Upper lobe of left lung (tissue), 6 donors: Measurements from ENCODE around the gene VIT. TPM values are rescaled to one million over a fixed set of nuclear protein-coding genes. Genes with fewer than 3 reads are reported as not detected.

Experiments
- ATAC-seq, 2 donors: fragments of 200-7000 bp; cut with Tn5 transposase; one replicate each; pipeline ENCODE4 v1.9.1; 2022; ENCODE audit warnings: mild to moderate bottlenecking in 2 of 2, moderate library complexity in 2 of 2; ENCODE audit not compliant: low FRiP score in 2 of 2
- DNase-seq, 2 donors: peaks; one replicate each; pipeline ENCODE4 v3.0.0-alpha.2; 2019 to 2020
- H3K27ac ChIP-seq, 4 donors: fragments of 200-600 bp; sonication (generic); one replicate each; pipeline ENCODE4 v1.5.1; 2016 to 2019
- H3K27me3 ChIP-seq, 4 donors: fragments of 200-600 bp; sonication (generic); one replicate each; pipeline ENCODE4 v1.5.1; 2017 to 2019
- H3K36me3 ChIP-seq, 4 donors: fragments of 200-600 bp; sonication (generic); one replicate each; pipeline ENCODE4 v1.5.1; 2016 to 2019
- H3K4me1 ChIP-seq, 4 donors: fragments of 200-600 bp; sonication (generic); one replicate each; pipeline ENCODE4 v1.5.1; 2018 to 2019
- H3K4me3 ChIP-seq, 4 donors: fragments of 200-600 bp; sonication (generic); one replicate each; pipeline ENCODE4 v1.5.1; 2017 to 2019; ENCODE audit warnings: mild to moderate bottlenecking in 2 of 4, moderate library complexity in 1 of 4
- H3K9me3 ChIP-seq, 4 donors: fragments of 200-600 bp; sonication (generic); one replicate each; pipeline ENCODE4 v1.5.1; 2018 to 2019
- EP300 ChIP-seq, 4 donors: sonication (generic); formaldehyde crosslinking; IDR thresholded peaks; one replicate each; pipeline ENCODE4 v1.5.1; 2017; ENCODE audit warnings: antibody characterized with exemption in 4 of 4, control low read depth in 2 of 4
- POLR2A ChIP-seq, 4 donors: fragments of 450-650 bp; IDR thresholded peaks; one replicate each; pipeline ENCODE4 v1.5.1; 2016 to 2017; ENCODE audit warnings: antibody characterized with exemption in 4 of 4, mild to moderate bottlenecking in 2 of 4
- POLR2AphosphoS5 ChIP-seq, 2 donors: sonication (generic); formaldehyde crosslinking; IDR thresholded peaks; one replicate each; pipeline ENCODE4 v1.5.1; 2017; ENCODE audit warnings: antibody characterized with exemption in 2 of 2
- WGBS, 2 donors: methylation state at CpG; one replicate each; pipeline ENCODE4 v1.1.5; 2017 to 2018; 5-methylcytosine and 5-hydroxymethylcytosine counted together
- total RNA-seq, 6 donors: library from RNA; depleted of rRNA in 4 of 6; stranded (reverse); fragments of >200 nt in 4 of 6; gene quantifications; one replicate each; pipeline versions ENCODE4 v1.1.0 to v1.2.1, GENCODE V29; 2016 to 2021
- TF ChIP-seq, protein P1 (sequence below), 6 experiments: fragments of 450-650 bp in 4 of 6; fragments of 200-600 bp in 2 of 6; sonication (generic) in 2 of 6; IDR thresholded peaks; one replicate each; pipeline ENCODE4 v1.5.1; 2016 to 2019; ENCODE audit warnings: antibody characterized with exemption in 6 of 6
- donor health status: DM: no; HTN: no; CAD: no; lungs with moderate emphysema.
- donor health status: DM: no; HTN: yes; CAD: no; lungs with severe emphysema.

VIT gene
- total RNA-seq, 6 donors from 2014 or later, result 0.22 to 1.4 (median 0.54) TPM; not detected in 1

- Histone ChIP-seq H3K4me3 (no peak overlapping the region), H3K27ac (no peak overlapping the region), H3K27me3 (no peaks in the 10 kb centered on the region), H3K36me3 (peaks cover 0 to 55% (median 6%) of the 10 kb centered on the region in 4 donors), H3K4me1 (no peaks in the 10 kb centered on the region), H3K9me3 (no peaks in the 10 kb centered on the region)
- 97 to 100% methylated on average over 2 of the region's 2 CpGs for WGBS, 2 donors
- DNase-seq, result no peak
- ATAC-seq, result no peak
- no peak for TF ChIP-seq EP300 (IDR thresholded peaks at IDR 0.05)
- TF ChIP-seq, protein P1, sequence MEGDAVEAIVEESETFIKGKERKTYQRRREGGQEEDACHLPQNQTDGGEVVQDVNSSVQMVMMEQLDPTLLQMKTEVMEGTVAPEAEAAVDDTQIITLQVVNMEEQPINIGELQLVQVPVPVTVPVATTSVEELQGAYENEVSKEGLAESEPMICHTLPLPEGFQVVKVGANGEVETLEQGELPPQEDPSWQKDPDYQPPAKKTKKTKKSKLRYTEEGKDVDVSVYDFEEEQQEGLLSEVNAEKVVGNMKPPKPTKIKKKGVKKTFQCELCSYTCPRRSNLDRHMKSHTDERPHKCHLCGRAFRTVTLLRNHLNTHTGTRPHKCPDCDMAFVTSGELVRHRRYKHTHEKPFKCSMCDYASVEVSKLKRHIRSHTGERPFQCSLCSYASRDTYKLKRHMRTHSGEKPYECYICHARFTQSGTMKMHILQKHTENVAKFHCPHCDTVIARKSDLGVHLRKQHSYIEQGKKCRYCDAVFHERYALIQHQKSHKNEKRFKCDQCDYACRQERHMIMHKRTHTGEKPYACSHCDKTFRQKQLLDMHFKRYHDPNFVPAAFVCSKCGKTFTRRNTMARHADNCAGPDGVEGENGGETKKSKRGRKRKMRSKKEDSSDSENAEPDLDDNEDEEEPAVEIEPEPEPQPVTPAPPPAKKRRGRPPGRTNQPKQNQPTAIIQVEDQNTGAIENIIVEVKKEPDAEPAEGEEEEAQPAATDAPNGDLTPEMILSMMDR (IDR thresholded peaks at IDR 0.05), result no peak
- TF ChIP-seq POLR2A (IDR thresholded peaks at IDR 0.05), result no peak
- no peak for TF ChIP-seq POLR2AphosphoS5 (IDR thresholded peaks at IDR 0.05)
These were observed 165.4 kb downstream of the VIT start for GRCh38 chr2:36861896-36862295.

Other genes starting within 250 kb of the VIT start
- 10 to 100 TPM; 38.2 to 81.1 (median 43.1) TPM for gene FEZ2, start 98.5 kb upstream of the VIT start, total RNA-seq